Skin epidermis (tissue), 12 donors: ENCODE data around the gene ZNF462.
A peak's percentile ranks its signal among the peaks of the same experiment; 100 is the strongest.

Source experiments
- H3K27ac ChIP-seq, 21 experiments: fragments of 200-600 bp; sonication (generic) in 11 of 21; one replicate each; pipeline ENCODE4 v1.5.0; 2020; ENCODE audit warnings: mild to moderate bottlenecking in 3 of 21, inconsistent platforms in 2 of 21, moderate library complexity in 2 of 21
- H3K4me3 ChIP-seq, 7 experiments: fragments of 200-600 bp; sonication (generic) in 2 of 7; one replicate each; pipeline ENCODE4 v1.5.0; 2020; ENCODE audit warnings: inconsistent platforms in 2 of 7, mild to moderate bottlenecking in 2 of 7, moderate library complexity in 1 of 7

The ZNF462 gene

DNA sequence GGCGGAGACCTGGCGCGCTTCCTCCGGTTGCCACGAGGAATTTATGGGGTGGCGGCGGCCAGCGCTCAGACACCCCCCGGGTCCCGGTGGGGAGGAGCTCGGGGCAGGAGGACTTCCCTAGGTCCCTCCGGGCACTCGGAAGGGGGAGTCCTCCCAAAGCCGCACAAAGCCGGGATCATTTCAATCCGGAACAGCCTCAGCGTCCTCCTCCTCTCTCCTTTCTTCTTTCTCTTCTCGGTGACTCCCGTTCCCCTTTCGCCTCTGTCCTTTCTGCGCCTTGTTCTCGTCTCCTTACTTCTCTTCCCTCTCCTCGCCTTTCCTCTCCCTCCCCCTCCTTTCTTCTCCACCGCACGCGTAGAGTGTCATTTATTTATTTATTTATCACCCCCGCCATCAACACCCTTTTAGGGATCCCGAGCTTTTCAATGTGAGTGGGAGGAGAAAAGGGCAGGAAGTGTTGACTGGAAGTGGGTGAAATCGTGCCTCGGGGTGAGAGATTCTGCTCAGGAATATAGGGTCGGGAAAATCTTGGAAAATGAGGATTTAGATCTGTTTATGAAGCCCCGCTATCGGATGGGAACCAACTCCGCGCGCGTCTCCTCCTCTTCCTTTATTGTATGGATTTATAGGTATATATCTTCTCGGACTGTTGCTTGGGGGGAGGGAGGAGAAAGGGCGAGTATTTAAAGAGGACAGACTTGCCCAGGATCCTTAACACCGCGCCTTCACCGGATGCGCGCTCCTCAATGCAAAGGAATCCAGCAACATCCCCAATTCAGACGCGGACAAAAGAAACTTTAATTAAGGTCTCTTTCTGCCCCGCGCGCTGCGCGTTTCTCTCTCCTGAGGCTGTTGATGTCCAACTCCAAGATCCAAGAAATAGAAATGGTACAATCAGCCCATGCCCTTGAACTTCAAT is 2.0 kb upstream of the ZNF462 start:
- peak overlapping the region in 19 of 21 experiments; percentile 25 to 90 (median 66) for H3K27ac ChIP-seq
- H3K4me3 ChIP-seq = peak overlapping the region; percentile 52 to 72 (median 61)

DNA sequence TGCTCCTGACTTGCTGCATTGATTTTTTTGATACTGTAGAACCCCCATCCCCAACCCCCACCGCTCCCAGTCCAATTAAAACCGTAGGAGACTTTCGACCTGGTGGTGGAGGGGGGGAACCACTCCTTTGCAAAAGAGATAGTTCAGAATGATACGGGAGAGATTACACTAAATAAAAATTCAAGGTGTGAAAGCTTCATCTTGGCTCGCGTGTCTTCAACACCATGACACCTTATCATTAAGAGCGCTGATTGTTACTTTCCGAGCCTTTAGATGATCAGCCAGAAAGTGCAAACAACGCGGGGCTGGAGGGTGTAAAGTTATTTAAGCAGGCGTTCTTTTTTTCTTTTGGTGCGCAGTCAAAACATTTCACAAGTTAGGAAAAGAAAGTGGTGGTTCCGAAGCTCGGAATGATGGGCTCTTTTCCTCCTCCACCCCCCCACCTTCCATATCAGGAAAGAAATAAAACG is 1.3 kb upstream of the ZNF462 start:
- H3K27ac ChIP-seq = peak overlapping the region in 14 of 21 experiments; percentile 14 to 91 (median 86)

DNA sequence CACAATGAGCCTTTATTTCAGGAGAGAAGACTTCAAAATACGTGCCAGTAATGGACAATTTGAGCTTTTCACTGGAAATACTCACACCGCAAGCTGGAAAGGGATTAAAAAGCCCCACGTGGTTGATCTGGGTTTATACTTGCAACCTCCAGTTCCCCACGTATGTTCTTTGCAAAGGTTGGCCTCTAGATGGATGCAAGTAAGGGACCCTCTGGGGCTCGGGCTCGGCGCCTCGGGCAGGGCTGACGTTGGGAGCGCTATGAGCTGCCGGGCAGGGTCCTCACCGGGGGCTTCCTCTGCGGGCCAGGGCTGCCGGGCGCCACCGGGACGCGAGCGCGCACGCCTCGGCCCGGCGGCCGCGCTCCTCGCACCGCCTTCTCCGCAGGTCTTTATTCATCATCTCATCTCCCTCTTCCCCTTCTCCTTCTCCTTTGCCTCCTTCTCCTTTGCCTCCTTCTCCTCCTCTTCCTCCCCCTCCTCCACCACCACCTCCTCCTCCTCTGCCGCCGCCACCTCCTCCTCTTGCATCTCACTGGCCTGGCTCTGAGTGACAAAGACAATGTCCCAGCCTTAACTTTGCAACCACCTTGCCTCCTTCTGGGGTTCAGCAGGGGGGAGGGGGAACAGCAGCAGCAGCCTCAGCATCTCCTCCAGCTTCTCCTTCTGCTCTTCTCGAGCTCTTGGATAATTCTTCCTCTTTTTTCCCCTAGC is 701 bp upstream of the ZNF462 start:
- Histone ChIP-seq H3K27ac (peak overlapping the region in 19 of 21 experiments; percentile 58 to 91 (median 87)), H3K4me3 (peak overlapping the region; percentile 52 to 72 (median 61))

More for the DNA sequence above, 1.3 kb upstream of the ZNF462 start:
- H3K4me3 ChIP-seq = peak overlapping the region; percentile 52 to 72 (median 61)

DNA sequence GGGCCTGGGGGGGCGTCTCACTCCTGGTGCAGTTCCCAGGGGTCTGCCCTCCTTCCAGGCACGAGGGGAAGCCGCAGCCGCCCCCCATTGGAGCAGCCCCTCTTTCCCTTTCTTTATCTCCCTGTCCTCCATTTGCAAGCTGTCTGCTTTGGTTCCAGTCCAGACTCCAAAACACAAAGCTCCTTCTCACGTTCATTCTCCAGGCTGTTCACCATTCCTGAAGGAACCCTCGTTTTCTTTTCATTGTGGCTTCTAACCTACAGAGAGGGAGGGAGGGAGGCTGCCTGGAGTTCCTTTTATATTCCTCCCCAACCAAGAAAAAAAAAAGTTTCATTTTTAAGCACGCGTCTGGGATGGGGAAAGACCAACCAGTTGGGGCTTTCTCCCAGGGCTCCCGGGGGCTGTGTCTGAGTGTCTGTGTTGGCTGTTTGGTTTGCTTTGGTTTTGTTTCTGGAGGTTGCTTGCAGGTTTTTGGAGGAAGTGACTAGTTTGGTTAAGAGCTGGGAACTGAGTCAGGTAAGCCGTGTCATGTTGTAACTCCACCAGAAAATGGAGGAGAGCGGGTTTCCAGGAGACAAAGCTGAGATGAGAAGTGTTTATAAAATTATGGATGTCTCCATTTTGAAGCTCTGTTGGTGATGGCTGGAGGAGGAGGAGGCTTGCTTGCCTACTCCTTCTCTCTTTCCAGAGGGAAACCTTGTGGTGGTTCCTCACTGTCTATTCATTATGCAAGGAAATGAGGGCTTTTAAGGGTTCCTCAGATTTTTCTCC is 1.6 kb downstream of the ZNF462 start:
- Histone ChIP-seq H3K27ac (peak overlapping the region; percentile 69 to 91 (median 86)), H3K4me3 (peak overlapping the region; percentile 52 to 72 (median 61))

DNA sequence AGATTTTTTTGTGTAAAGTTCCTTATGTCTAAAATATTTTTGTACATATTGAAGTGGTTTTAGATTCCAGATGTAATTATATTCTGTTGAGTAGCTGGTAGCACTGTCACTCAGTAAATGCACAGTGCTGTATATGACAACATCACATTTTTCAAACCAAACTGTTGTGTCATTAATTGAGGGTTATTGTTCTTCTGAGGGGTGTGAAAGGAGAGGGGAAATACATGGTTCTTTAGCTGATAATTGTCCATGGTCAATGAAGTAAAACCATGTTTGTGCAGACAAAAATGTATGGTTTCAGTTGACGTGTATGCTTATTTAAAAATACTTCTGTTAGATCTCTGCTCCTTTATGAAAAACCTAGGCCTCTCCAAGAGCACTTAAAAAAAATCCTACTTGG is 3.3 kb downstream of the ZNF462 start:
- H3K27ac ChIP-seq = no peak overlapping the region

DNA sequence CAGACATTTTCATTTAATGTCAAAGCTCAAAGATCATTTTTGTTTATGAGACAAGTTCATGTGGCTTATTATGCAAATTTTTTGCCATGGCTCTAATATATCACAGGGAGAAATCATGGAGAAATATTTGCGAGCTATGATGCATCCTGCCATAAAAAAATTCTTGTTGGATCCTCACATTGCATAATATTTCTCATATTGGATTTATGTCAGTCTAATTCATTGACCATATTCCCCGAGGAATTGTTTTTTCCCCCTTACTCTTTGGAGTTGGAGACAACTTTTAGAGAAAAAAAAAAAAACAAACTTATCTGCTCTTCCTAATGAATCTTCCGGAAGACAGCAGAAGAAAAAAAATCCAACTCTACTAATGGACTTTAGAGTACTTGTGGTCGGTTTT is 4.3 kb downstream of the ZNF462 start:
- Histone ChIP-seq H3K27ac (no peak overlapping the region), H3K4me3 (no peak overlapping the region)

More for the DNA sequence above, 3.3 kb downstream of the ZNF462 start:
- H3K4me3 ChIP-seq = no peak overlapping the region

DNA sequence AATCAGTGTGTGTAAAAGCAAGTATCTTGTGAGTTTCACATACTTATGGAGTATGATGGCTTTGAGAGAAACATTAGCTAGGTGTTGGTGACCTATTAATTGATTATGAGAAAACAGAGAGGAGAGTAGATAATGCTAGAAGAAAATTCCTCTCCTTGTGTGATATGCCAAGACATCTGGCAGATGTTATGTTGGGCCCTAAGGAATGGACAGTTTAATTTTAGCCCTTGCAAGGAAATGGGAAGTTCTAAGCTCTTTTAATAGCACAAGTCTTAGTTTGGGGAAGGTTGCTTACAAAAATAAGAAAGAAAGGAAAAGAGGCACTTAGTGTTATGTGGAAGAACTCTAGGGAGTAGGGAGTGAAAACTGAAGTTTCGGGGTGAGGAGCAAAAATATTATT is 5.1 kb downstream of the ZNF462 start:
- Histone ChIP-seq H3K27ac (peak overlapping the region in 11 of 21 experiments; percentile 3 to 71 (median 33)), H3K4me3 (no peak overlapping the region)

DNA sequence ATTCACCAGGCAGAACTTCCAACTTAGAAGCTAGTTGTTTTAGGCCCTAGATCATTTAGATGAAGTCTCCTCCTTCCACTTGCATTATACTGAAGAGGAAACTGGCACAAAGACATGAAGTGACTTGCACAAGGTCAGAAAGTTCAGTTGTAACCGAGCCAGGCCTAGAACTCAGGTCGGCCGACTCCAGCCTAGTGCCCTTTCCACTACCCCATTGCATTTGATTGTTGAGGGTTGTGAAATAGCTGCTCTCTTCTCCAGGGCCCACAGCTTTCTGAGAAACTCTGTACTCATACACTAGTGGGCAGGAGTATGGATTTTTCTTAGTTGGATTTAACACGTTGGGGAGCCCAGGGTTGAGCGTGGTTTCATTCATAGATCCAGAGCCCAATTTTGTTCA is 5.6 kb downstream of the ZNF462 start:
- Histone ChIP-seq H3K4me3 (no peak overlapping the region), H3K27ac (peak overlapping the region in 14 of 21 experiments; percentile 3 to 71 (median 38))

DNA sequence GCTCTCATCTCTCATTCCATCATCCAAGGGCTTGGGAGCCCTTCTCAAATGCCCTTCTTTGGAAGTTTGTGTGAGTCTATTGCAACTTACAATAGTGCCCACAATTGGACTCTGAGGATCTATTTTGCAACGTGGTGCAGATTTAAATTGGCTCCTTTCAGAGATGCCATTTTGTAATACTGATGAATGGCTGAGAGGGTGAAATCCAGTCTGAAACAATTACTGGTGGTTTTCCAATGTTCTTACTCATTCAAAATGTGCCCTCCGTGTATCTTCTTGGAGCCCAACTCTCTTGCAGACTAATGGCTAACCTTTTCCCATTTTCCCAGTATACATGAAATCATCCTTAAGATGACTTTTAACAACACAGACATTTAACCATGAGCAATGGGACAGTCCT is 6.1 kb downstream of the ZNF462 start:
- H3K27ac ChIP-seq = peak overlapping the region in 12 of 21 experiments; percentile 10 to 71 (median 38)
- H3K4me3 ChIP-seq = no peak overlapping the region

DNA sequence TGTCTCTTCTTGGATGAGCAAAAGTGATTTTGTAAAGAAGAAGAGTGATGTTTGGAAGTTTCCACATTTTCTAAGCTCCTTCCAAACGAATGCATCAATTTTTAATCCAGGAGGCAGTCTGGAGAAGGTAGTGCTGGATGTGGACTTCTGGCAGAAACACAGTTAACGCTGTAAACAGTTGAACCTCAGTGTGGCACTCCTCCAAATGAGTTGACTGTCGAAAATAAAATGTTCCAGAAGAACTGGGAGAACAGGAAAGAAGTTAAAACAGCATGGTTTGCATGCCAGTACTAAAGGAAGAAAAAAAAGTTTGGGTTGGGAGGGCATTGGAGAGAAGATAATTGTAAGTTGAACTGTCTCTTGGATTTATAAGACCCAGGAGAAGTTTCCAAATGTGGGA is 6.5 kb downstream of the ZNF462 start:
- Histone ChIP-seq H3K4me3 (no peak overlapping the region), H3K27ac (peak overlapping the region in 9 of 21 experiments; percentile 2 to 71 (median 35))

DNA sequence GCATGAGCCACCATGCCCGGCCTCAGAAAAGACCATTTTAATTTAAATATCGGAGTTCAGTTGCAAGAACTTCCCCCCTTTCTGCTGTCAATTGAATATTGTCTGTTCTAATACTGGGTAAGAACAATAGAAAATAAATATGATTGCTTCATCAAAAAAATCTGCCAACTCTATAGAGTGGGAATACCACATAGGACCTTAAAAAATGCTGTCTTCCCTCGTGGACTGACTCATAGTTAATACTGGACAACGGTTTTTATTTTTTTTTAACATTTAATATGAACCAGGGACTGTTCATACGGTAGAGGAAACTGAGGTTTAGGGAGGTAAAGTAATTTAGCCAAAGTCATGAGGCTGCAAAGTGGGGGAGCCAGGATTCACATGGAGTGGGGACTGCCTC is 9.7 kb downstream of the ZNF462 start:
- no peak overlapping the region for H3K4me3 ChIP-seq

DNA sequence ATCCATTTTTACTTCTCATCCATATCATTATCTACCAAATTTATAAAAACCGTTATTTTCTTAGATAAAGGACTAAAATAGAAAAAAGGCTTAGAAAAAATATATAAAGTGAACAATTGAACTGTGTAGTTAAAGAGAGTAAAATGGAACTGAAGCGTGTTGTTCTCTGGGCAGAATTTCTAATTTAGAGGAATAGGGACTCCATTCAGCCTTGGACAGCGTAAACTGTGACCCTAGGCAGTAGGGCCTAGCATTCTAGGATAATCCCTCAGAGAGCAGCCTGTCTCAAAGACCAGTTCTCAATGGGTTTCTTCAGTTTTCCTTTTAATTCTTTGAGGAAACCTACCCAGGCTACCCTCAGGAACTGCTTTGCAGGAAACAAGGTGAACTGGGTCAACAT is 11.1 kb downstream of the ZNF462 start:
- Histone ChIP-seq H3K4me3 (no peak overlapping the region), H3K27ac (peak overlapping the region in 2 of 21 experiments; percentile 5 to 29)

More for the DNA sequence above, 9.7 kb downstream of the ZNF462 start:
- H3K27ac ChIP-seq = peak overlapping the region in 1 of 21 experiments; percentile 20

DNA sequence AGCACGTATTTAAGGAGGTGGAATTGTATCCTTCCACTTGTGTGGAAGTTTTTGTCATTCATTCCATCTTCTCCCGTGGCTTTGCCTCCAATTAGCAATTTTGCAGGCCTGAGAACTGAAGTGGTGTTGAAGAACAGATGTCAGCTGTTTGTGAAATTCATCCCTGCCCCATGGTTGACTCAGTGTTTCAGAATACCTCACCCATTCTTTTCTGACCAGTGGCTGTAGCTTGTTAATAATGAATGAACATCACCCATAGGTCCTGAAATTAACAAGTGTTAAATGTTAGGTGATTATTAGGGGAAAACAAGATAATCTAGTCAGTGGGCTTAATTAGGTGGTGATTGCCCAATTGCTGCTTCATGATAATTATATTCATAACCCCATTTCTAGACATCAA is 11.7 kb downstream of the ZNF462 start:
- Histone ChIP-seq H3K4me3 (no peak overlapping the region), H3K27ac (peak overlapping the region in 2 of 21 experiments; percentile 5 to 29)

DNA sequence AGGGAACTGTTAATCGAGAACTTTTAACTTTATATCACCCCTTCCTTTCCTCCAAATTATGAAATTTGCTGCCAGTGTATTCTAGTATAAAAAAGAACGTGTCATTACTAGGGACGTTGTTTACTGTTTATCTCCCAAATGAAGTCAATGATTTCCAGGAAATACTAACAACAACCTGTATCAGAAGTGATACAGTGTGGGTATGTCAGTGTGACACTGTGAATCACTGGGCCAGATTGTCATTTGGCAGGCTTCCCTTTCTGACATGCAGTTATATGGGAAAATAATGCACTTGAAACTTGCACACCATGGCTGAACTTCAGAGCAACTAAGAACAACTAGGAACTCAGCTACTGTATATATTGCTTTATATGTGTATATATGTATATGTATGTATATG is 12.6 kb downstream of the ZNF462 start:
- H3K27ac ChIP-seq = no peak overlapping the region

DNA sequence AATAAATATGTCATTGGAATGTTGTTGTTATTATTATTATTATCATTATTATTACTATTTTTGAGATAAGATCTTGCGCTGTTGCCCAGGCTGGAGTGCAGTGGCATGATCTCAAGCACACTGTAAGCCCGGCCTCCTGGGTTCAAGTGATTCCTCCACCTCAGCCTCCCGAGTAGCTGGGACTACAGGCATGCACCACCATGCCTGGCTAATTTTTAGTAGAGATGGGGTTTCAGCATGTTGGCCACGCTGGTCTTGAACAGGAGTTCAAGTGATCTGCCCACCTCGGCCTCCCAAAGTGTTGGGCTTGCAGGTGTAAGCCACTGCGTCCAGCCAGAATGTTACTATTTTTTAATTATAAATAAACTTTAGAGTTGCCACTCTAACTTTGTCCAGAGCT is 14.4 kb downstream of the ZNF462 start:
- no peak overlapping the region for H3K27ac ChIP-seq
- H3K4me3 ChIP-seq = no peak overlapping the region

More for the DNA sequence above, 12.6 kb downstream of the ZNF462 start:
- H3K4me3 ChIP-seq = no peak overlapping the region

DNA sequence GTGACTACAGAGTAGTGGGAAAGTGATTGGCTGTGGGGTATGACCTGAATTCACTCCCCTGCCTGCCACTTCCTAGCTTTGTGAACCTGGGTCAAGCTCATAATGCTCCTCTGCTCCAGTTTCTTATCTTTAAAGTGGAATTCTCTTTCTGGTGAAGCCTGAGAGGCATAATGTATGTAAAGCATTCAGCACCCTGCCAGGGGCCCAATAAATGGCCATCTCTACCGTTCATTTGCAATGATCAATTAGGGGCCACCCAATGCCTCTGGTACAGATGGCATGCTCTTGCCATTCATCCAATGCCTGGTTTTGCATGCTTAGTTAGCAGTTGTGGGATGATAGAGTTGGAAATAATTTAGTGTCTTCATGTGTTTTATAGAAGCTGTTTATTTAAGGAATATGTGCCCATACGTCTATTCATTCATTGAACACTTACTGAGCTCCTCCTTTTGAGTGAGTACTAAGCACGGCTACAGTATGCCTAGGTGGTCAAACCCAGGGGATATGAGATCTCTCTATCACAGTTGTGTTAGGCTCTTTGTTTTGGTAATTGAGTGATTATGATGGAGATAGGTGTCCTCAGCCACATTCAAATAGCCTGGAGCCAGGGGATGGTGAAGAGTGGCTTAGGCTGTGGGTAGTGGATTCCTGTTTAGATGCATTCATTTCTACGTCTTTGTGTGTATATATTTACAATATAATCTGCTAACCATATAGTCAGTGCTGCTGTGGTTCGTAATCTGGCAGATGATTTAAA is 15.3 kb downstream of the ZNF462 start:
- peak overlapping the region in 14 of 21 experiments; percentile 2 to 65 (median 32) for H3K27ac ChIP-seq
- no peak overlapping the region for H3K4me3 ChIP-seq

DNA sequence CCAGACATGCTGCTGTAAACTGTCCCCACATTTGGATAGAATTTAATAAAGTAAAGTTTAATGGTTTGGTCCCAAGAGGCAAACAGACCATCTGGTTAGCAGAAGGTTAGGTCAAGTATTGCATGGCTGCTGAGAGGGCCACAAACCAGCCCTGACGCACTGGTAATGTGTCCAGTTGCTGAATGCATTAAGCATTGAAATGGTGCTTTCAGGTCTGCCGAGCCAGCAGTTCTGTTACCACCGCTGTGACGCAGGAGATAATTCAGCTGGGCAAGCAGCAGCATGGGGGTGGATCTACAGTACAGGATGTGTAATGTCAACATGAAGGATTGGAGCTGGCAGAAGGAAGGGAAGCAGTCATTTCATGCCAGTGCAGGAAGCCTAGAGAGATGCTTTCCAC is 16.0 kb downstream of the ZNF462 start:
- Histone ChIP-seq H3K4me3 (no peak overlapping the region), H3K27ac (peak overlapping the region in 14 of 21 experiments; percentile 2 to 65 (median 32))

DNA sequence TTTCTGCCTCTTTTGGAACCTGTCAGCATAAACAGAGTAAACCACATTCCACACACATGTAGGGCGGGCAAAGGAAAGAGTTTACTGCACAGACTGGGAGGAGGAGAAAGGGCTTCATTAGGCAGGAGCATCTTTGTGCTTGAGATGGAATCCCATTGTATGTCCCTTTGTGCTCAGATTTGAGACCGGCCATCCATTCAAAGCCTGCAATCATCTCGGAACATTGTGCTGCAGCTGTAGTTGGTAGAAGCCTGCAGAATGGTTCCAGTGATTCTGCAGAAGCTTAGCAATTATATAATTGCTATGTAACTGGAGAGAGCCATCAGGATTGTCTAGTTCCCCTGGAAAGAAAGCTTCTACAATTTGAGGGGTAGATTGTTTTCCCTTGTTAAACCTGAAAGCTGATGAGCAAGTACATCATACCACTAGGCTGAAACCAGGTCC is 16.5 kb downstream of the ZNF462 start:
- no peak overlapping the region for H3K4me3 ChIP-seq
- H3K27ac ChIP-seq = peak overlapping the region in 5 of 21 experiments; percentile 2 to 59 (median 29)

DNA sequence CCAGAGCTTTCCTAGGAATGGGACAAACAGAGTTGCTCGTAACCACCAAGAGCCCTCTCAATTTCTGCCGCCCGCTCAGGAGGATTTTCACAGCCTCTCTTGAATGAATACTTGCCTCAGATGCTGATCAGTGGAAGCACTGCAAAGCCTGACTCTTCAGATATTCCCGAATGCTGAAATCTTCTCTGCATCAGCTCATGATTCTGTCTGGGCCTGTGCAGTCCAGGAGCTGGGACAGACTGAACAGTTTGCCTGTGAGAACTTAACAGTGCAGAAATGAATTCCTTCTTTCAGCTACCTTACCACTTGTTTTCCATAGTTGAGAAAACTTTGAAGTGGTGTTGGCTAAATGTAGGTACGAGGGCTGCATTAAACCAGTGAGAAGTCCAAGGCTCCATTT is 17.1 kb downstream of the ZNF462 start:
- peak overlapping the region in 8 of 21 experiments; percentile 2 to 61 (median 32) for H3K27ac ChIP-seq
- H3K4me3 ChIP-seq = no peak overlapping the region
